ENCODE data around the gene SLC25A31.

Gene SLC25A31

DNA sequence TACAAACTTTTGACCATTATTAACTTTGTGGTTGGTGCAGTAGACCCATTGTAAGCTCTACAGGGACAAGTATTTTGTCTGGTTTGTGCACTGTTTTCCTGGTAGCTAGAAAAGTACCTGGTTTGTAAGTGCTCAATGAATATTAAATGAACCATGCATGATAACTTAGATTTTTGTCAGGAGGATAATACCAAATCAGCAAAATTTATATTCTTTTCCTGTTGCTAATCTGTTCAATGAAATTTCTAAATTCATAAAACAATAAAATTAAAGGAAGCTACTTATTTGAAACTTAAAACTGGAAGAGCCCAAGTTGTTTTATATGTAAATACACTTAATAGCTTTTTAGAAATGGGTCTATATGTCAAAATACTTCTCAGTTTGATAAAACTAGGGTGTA, 69.5 kb downstream of the SLC25A31 start:
- DNase-seq (ENCODE audit: extremely low read depth, low read depth), result no peak
- TF ChIP-seq, protein P1, sequence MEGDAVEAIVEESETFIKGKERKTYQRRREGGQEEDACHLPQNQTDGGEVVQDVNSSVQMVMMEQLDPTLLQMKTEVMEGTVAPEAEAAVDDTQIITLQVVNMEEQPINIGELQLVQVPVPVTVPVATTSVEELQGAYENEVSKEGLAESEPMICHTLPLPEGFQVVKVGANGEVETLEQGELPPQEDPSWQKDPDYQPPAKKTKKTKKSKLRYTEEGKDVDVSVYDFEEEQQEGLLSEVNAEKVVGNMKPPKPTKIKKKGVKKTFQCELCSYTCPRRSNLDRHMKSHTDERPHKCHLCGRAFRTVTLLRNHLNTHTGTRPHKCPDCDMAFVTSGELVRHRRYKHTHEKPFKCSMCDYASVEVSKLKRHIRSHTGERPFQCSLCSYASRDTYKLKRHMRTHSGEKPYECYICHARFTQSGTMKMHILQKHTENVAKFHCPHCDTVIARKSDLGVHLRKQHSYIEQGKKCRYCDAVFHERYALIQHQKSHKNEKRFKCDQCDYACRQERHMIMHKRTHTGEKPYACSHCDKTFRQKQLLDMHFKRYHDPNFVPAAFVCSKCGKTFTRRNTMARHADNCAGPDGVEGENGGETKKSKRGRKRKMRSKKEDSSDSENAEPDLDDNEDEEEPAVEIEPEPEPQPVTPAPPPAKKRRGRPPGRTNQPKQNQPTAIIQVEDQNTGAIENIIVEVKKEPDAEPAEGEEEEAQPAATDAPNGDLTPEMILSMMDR (IDR thresholded peaks at IDR 0.05; ENCODE audit: low read depth, low read length, missing control alignments), result no peak
- no peak overlapping the region for H3K4me3 ChIP-seq (replicated peaks; ENCODE audit: low read depth, low read length)

DNA sequence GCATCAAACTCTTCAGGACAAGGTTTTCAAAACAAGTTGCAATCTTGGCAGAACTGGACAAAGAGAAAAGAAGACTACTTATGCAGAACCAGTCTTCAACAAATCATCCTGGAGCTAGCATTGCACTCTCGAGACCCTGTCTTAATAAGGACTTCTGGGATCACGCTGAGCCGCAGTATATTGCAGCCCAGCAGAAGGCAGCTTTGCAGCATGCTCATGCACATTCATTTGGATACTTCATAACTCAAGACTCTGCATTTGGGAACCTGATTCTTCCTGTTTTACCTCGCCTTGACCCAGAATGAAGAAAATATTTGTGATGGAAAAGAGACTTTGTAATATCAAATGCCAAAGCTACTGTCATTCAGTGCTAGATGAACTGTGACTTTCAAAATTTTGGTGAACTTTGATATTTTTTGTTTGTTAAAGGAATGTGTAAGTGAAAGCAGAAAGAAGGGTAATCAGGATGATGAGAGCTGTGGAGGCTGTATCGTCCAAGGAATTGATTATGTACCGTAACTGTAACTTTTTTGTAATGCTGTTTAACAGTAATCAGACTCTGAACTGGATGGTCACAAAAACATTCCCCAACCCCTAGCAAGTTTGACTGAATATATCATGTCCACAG, 79.1 kb downstream of the SLC25A31 start:
- H3K4me3 ChIP-seq (replicated peaks; ENCODE audit: low read depth, low read length), result no peak overlapping the region
- TF ChIP-seq, protein P1 (IDR thresholded peaks at IDR 0.05; ENCODE audit: low read depth, low read length, missing control alignments), result no peak

DNA sequence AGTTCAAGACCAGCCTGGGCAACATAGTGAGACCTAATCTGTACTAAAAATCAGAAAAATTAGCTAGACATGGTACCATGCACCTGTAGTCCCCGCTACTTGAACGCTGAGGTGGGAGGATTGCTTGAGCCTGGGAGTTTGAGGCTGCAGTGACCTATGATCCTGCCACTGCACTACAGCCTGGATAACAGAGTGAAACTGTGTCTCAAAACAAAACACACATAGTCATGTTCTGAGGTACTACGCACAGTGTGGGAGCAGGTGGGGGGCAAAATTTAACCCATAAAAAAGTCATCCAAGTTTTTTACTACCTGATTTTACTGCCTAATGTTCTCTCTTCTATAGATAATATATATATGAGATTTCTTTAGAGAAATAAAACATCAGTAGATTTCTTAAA, 80.4 kb downstream of the SLC25A31 start:
- TF ChIP-seq, protein P1 (IDR thresholded peaks at IDR 0.05; ENCODE audit: low read depth, low read length, missing control alignments), result no peak
- no peak for DNase-seq (ENCODE audit: extremely low read depth, low read depth)

More for the DNA sequence above, 79.1 kb downstream of the SLC25A31 start:
- DNase-seq (ENCODE audit: extremely low read depth, low read depth), result no peak

DNA sequence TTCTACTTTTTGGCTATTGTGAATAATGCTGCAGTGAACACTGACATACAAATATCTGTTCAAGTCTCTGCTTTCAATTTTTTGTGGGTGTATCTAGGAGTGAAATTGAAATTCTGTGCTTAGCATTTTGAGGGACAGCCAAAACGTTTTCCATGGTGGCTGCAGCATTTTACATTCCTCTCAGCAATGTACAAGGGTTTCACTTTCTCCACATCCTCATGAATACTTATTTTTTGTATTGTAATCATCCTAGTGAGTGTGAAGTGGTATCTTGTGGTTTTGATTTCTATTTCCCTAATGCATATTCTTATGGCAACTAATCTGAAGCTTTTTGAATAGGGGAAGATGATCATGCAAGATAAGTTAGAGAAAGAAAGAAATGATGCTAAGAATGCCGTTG, 92.2 kb downstream of the SLC25A31 start:
- no peak overlapping the region for H3K4me3 ChIP-seq (replicated peaks; ENCODE audit: low read depth, low read length)
- TF ChIP-seq, protein P1 (IDR thresholded peaks at IDR 0.05; ENCODE audit: low read depth, low read length, missing control alignments), result no peak
- no peak for DNase-seq (ENCODE audit: extremely low read depth, low read depth)

More for the DNA sequence above, 80.4 kb downstream of the SLC25A31 start:
- no peak overlapping the region for H3K4me3 ChIP-seq (replicated peaks; ENCODE audit: low read depth, low read length)

Data from HFF-Myc (cell line).